Ovary (tissue), 3 donors: ENCODE measurements around the gene CALML5.

Experiments used
- CTCF ChIP-seq, 3 donors: fragments of 450-650 bp in 2 of 3; fragments of 200-600 bp in 1 of 3; IDR thresholded peaks; one replicate each; pipeline versions ENCODE4 v1.5.1 to v1.8.0; 2016 to 2022; ENCODE audit warnings: antibody characterized with exemption in 3 of 3, mild to moderate bottlenecking in 1 of 3
- EP300 ChIP-seq: sonication (generic); formaldehyde crosslinking; IDR thresholded peaks from one replicate; pipeline ENCODE4 v1.6.1; 2017; ENCODE audit warnings: antibody characterized with exemption
- POLR2A ChIP-seq: fragments of 450-650 bp; IDR thresholded peaks from one replicate; pipeline ENCODE4 v1.6.1; 2017; ENCODE audit warnings: antibody characterized with exemption, mild to moderate bottlenecking, moderate library complexity
- donor health status: DM: no; HTN: no; CAD: no.

GRCh38 chr10:5547681-5547930, 48.2 kb upstream of the CALML5 start:
- no peak for TF ChIP-seq CTCF (IDR thresholded peaks at IDR 0.05)
- TF ChIP-seq EP300, result no peak
- no peak for TF ChIP-seq POLR2A
